Activated CD4-positive, alpha-beta memory T cell treated with anti-CD3 and anti-CD28 coated beads, Interleukin-2, amount 10 ng/mL, durations not matched to agents 7 days and 5 days (primary cell): ENCODE measurements around the gene NOP10. TPM values are rescaled to one million over a fixed set of nuclear protein-coding genes. Genes with fewer than 3 reads are reported as not detected.

Experiments
- CTCF ChIA-PET: fragments of 350-600 bp; sonication (Branson Sonifier 250); formaldehyde crosslinking; loops from one replicate; lab custom pipeline; 2021; ENCODE audit warnings: antibody characterized with exemption, inconsistent platforms; lab: Charles Lee
- POLR2A ChIA-PET: fragments of 350-600 bp; sonication (Branson Sonifier 250); formaldehyde crosslinking; loops from one replicate; lab custom pipeline; 2021; ENCODE audit warnings: antibody characterized with exemption; lab: Charles Lee
- DNase-seq: peaks from one replicate; pipeline ENCODE4 v3.0.0-alpha.2; 2020
- H3K27ac Mint-ChIP-seq: one replicate; pipeline ENCODE4 v1.8.0; 2021; ENCODE audit warnings: mild to moderate bottlenecking, mixed read lengths
- H3K27me3 Mint-ChIP-seq: one replicate; pipeline ENCODE4 v1.8.0; 2021; ENCODE audit warnings: mixed read lengths
- H3K36me3 Mint-ChIP-seq: one replicate; pipeline ENCODE4 v1.8.0; 2021; ENCODE audit warnings: low read depth, mixed read lengths
- H3K4me1 Mint-ChIP-seq: one replicate; pipeline ENCODE4 v1.8.0; 2021; ENCODE audit warnings: mixed read lengths
- H3K4me3 Mint-ChIP-seq: one replicate; pipeline ENCODE4 v1.8.0; 2021; ENCODE audit warnings: mild to moderate bottlenecking, mixed read lengths
- H3K9me3 Mint-ChIP-seq: one replicate; pipeline ENCODE4 v1.8.0; 2021; ENCODE audit warnings: mixed read lengths
- total RNA-seq, 2 experiments: library from RNA; stranded (reverse); gene quantifications; one replicate each; pipeline ENCODE4 v1.2.3, GENCODE V29; 2021

NOP10 gene
- total RNA-seq, 2 experiments from 2014 or later: 170 to 183 TPM

DNA sequence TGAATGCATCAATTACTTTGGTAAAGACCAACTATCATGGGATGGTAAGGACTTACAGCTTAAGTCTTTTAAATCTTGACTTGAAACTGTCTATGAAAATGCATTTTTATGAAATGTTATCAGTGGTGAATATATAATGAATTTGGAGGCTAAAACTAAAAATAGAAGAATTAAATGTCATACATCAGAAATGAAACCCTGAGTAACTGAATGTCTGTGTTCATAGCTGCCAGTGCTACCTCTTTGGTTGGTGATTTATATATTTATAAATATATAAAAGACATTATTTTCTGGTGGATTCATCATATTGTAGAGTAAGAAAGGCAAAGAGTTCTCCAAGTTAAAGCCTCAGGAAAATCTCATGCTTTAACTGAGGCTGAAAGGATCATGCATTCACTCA lies 17.6 kb downstream of the NOP10 start:
- CTCF ChIA-PET: interaction anchor here (0.8 to 1.9 kb wide), 2 partner anchors 42 to 83 kb away, joined by 3 to 5 read pairs; partner anchors contain the start of gene LPCAT4
- no peak overlapping the region for H3K4me3 Mint-ChIP-seq
- no peaks in the 10 kb centered on the region for H3K9me3 Mint-ChIP-seq
- POLR2A ChIA-PET: interaction anchor here (1.5 to 7.0 kb wide), 2 partner anchors 9 to 12 kb away, joined by 3 to 79 read pairs; partner anchors contain the start of gene SLC12A6
- peaks cover 38% of the 10 kb centered on the region for H3K4me1 Mint-ChIP-seq
- H3K27ac Mint-ChIP-seq: no peak overlapping the region
- no peak for DNase-seq
- H3K36me3 Mint-ChIP-seq: peaks cover 3% of the 10 kb centered on the region
- H3K27me3 Mint-ChIP-seq: no peaks in the 10 kb centered on the region

DNA sequence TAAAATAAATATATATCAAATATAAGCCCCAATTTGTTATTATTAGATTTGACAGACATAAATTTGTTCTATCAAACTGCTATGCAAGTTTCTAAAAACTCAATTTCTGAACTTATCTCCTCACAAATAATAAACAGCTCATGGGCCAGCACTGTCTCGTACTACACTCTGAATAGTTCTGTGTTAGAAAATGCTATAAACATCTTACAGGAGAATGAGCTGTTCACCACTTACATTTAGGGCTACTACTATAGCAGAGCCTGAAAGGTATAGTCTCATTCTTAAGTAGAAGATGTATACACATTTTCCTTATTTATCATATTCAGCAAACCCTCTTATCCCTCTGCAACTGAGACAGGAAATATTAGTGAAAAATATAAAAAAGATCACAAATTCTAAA lies 18.0 kb downstream of the NOP10 start:
- no peaks in the 10 kb centered on the region for H3K27me3 Mint-ChIP-seq
- ChIA-PET POLR2A (interaction anchor here (1.5 to 7.0 kb wide), 2 partner anchors 8 to 12 kb away, joined by 3 to 79 read pairs; partner anchors contain the start of gene SLC12A6), CTCF (interaction anchor here (1.9 kb wide), 1 partner anchor 43 kb away, joined by 5 read pairs; the partner anchor contains the start of gene LPCAT4)
- peaks cover 38% of the 10 kb centered on the region for H3K4me1 Mint-ChIP-seq
- H3K4me3 Mint-ChIP-seq: no peak overlapping the region
- peaks cover 6% of the 10 kb centered on the region for H3K36me3 Mint-ChIP-seq
- H3K27ac Mint-ChIP-seq: no peak overlapping the region
- DNase-seq: no peak
- H3K9me3 Mint-ChIP-seq: no peaks in the 10 kb centered on the region

DNA sequence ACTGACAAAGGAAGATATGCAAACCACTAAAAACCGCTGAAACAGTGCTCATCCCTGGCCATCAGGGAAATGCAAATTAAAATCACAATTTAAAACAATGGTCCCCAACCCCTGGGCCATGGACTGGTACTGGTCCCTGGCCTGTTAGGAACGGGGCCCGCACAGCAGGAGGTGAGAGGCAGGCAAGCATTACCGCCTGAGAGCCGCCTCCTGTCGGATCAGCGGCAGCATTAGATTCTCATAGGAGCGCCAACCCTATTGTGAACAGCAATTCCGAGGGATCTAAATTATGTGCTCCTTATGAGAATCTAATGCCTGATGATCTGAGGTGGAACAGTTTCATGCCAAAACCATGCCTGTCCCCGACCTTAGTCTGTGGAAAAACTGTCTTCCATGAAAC lies 19.7 kb downstream of the NOP10 start:
- Mint-ChIP-seq H3K27ac (no peak overlapping the region), H3K9me3 (no peaks in the 10 kb centered on the region), H3K4me1 (peaks cover 33% of the 10 kb centered on the region), H3K4me3 (no peak overlapping the region), H3K36me3 (peaks cover 6% of the 10 kb centered on the region), H3K27me3 (no peaks in the 10 kb centered on the region)
- ChIA-PET POLR2A (no interaction called here), CTCF (no interaction called here)
- DNase-seq: no peak

DNA sequence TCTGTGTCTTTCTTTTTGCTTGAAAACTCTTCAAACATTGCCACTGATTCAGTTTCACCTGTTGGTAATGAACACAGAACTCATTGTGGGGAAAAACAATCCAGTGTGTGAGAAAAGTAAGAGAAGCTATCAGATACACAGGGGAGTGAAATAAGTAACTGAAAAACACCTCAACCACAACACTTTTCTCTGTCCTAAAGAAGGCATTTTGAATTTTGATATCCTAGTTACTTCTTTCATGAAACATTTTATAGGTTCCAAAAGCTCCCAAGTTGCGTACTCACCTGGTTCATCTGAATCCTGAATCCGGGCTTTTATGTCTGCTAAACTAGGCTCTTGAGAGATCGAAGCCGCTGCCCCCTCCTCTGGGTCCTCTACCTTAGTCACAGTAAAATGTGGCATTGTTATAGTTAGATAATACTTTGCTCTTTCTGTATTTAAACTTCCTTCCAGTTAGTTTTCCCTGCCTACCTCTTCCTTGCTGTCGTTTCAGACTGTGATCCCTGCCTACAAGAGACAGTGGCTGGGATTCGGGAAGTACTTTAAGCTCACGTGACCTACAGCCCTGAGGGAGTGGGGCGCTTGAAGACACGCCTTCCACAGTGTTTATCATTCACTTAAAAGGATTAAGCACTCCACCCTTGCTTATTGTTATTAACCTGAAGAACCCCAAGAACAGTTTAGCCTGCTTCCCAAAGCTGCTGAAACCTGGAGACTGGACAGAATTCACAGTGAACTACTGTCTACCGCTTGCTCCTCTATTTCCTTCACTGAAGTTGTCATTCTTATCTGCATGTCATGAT lies 24.5 kb downstream of the NOP10 start:
- ChIA-PET POLR2A (interaction anchor here (1.0 to 2.8 kb wide), 7 partner anchors 11 to 217 kb away, joined by 3 to 25 read pairs (median 4); partner anchors contain the start of genes EMC7, KATNBL1, LPCAT4 and NOP10), CTCF (interaction anchor here (0.7 to 2.2 kb wide), 6 partner anchors 10 to 118 kb away, joined by 3 to 16 read pairs (median 4); partner anchors contain the start of genes NOP10 and NUTM1)
- no peaks in the 10 kb centered on the region for H3K9me3 Mint-ChIP-seq
- H3K27ac Mint-ChIP-seq: peak overlapping the region; percentile 60
- DNase-seq: no peak
- peaks cover 15% of the 10 kb centered on the region for H3K36me3 Mint-ChIP-seq
- peak overlapping the region; percentile 81 for H3K4me3 Mint-ChIP-seq
- peaks cover 26% of the 10 kb centered on the region for H3K4me1 Mint-ChIP-seq
- no peaks in the 10 kb centered on the region for H3K27me3 Mint-ChIP-seq

DNA sequence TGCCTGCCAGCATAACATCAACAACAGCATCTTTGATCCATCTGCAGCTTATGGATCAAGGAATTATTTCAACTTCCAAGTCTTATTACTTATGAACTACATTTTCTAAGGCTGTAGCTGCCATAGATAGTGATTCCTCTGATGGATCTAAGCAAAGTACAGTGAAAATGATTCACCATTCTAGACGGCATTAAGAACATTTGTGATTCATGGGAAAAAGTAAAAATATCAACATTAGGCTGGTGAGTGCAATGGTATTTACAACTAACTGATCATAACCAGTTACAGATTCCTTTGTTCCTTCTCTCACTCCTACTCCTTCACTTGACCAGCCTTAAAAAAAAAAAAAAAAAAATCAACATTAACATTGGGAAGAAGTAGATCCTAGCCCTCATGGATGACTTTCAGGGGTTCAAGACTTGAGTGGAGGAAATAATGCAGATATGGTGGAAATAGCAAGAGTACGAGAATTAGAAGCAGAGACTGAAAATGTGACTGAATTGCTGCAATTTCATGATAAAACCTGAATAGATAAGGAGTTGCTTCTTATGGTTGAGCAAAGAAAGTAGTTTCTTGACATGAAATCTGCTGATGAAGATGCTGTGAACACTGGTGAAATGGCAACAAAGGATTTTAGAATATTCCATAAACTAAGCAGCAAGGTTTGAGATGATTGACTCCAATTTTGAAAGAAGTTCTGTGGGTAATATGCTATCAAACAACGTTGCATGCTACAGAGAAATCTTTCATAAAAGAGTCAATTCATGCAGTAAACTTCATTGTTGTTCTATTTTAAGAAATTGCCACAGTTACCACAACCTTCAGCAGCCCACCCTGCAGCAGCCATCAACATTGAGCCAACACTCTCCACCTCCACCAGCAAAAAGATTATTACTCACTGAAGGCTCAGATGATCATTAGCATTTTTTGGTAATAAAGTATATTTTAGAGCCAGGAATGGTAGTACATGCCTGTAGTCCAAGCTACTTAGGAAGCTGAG lies 28.1 kb downstream of the NOP10 start:
- H3K27ac Mint-ChIP-seq: no peak overlapping the region
- no peaks in the 10 kb centered on the region for H3K9me3 Mint-ChIP-seq
- H3K27me3 Mint-ChIP-seq: no peaks in the 10 kb centered on the region
- no peak for DNase-seq
- H3K36me3 Mint-ChIP-seq: peaks cover 13% of the 10 kb centered on the region
- ChIA-PET POLR2A (interaction anchor here (1.7 to 2.0 kb wide), 2 partner anchors 22 to 23 kb away, joined by 4 to 6 read pairs; partner anchors contain the start of gene SLC12A6), CTCF (interaction anchor here (1.1 kb wide), 1 partner anchor 30 kb away, joined by 4 read pairs; no protein-coding TSS in a partner anchor)
- H3K4me1 Mint-ChIP-seq: peaks cover 22% of the 10 kb centered on the region
- H3K4me3 Mint-ChIP-seq: no peak overlapping the region

DNA sequence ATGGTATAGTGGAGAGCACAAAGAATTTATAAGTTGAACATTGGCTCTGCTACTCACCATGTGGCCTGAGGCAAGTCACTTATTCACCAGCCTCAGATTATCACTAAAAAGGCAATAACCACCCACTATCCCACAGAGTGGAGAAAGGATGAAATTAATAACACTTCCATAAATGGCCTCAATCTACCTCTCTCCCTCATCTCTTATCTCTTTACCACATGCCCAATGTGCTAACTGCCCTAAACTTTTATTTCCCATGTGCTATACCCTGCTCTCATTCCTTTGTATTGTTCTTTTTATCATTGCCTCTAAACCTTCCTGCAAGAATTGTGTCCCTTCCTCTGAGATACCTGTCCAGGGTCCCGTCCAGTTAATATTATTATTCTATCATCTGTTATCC lies 31.4 kb downstream of the NOP10 start:
- CTCF ChIA-PET: no interaction called here
- H3K9me3 Mint-ChIP-seq: no peaks in the 10 kb centered on the region
- DNase-seq: no peak
- no peak overlapping the region for H3K27ac Mint-ChIP-seq
- H3K36me3 Mint-ChIP-seq: peaks cover 16% of the 10 kb centered on the region
- peaks cover 9% of the 10 kb centered on the region for H3K4me1 Mint-ChIP-seq
- H3K27me3 Mint-ChIP-seq: no peaks in the 10 kb centered on the region
- no peak overlapping the region for H3K4me3 Mint-ChIP-seq
- POLR2A ChIA-PET: interaction anchor here (1.2 kb wide), 1 partner anchor 48 kb away, joined by 3 read pairs; no protein-coding TSS in a partner anchor

DNA sequence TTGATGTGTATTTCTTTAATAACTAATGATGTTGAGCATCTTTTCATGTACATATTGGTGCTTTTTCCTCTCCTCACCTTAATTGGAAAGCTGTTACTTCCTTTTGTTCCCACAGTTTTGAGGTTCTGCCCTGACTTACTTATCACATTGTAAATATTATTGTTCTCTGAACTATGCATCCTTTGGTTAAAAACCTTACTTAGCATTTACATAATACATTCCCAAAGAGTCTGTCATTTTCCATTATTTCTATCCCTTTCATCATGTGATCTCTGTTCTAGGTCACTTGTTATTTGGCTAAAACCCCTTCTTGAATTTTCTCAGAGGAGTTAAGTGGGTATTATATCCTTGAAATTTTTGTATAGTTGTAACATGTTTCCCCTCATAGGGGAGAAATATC lies 38.3 kb downstream of the NOP10 start:
- CTCF ChIA-PET: no interaction called here
- H3K27ac Mint-ChIP-seq: no peak overlapping the region
- DNase-seq: no peak

DNA sequence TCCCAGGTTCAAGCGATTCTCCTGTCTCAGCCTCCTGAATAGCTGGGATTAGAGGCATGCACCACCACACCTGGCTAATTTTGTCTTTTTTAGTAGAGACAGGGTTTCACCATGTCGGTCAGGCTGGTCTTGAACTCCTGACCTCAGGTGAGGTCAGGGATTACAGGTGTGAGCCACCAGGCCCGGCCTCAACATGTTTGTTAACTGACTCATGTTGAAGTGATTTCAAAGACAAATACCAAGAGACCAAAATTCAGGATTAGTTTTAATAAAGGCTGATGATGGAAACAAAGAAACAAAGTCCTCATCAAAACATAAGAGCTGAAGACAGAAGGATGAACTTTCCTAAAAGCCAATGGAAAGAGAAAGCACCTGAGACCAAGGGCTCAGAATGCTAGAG lies 41.9 kb downstream of the NOP10 start:
- DNase-seq: no peak
- no peaks in the 10 kb centered on the region for H3K27me3 Mint-ChIP-seq
- ChIA-PET CTCF (interaction anchor here (0.7 kb wide), 1 partner anchor 584 kb away, joined by 4 read pairs; no protein-coding TSS in a partner anchor), POLR2A (interaction anchor here (1.0 kb wide), 2 partner anchors 13 to 37 kb away, joined by 3 to 5 read pairs; no protein-coding TSS in a partner anchor)
- no peak overlapping the region for H3K27ac Mint-ChIP-seq
- H3K9me3 Mint-ChIP-seq: no peaks in the 10 kb centered on the region
- H3K36me3 Mint-ChIP-seq: no peaks in the 10 kb centered on the region
- H3K4me1 Mint-ChIP-seq: no peaks in the 10 kb centered on the region
- H3K4me3 Mint-ChIP-seq: no peak overlapping the region

More for the DNA sequence above, 38.3 kb downstream of the NOP10 start:
- peaks cover 3% of the 10 kb centered on the region for H3K36me3 Mint-ChIP-seq
- H3K4me1 Mint-ChIP-seq: peaks cover 5% of the 10 kb centered on the region
- H3K9me3 Mint-ChIP-seq: no peaks in the 10 kb centered on the region
- H3K27me3 Mint-ChIP-seq: no peaks in the 10 kb centered on the region
- no peak overlapping the region for H3K4me3 Mint-ChIP-seq
- POLR2A ChIA-PET: no interaction called here

DNA sequence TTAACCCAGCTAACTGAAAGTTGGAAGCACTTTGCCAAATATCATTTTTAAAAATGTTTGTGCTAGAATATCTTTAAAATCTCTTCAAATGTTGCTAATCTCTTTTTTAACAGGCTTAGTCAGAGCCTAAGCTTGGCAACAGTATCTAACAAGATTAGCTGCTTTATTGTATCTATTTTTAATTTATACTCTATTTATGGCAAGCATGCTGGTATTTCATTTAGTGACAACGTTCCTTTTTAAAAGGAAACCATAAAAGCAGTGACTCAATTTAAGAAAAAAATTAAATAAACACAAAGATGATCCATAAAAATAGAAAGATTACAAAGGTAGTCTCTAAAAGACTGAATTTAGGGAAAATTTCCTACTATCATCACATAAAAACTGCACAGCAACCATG lies 45.9 kb downstream of the NOP10 start:
- no peak overlapping the region for H3K27ac Mint-ChIP-seq
- no peaks in the 10 kb centered on the region for H3K27me3 Mint-ChIP-seq
- ChIA-PET POLR2A (no interaction called here), CTCF (interaction anchor here (1.4 kb wide), 1 partner anchor 21 kb away, joined by 3 read pairs; no protein-coding TSS in a partner anchor)
- no peaks in the 10 kb centered on the region for H3K9me3 Mint-ChIP-seq
- H3K36me3 Mint-ChIP-seq: peaks cover 4% of the 10 kb centered on the region
- DNase-seq: no peak
- H3K4me3 Mint-ChIP-seq: no peak overlapping the region
- no peaks in the 10 kb centered on the region for H3K4me1 Mint-ChIP-seq

DNA sequence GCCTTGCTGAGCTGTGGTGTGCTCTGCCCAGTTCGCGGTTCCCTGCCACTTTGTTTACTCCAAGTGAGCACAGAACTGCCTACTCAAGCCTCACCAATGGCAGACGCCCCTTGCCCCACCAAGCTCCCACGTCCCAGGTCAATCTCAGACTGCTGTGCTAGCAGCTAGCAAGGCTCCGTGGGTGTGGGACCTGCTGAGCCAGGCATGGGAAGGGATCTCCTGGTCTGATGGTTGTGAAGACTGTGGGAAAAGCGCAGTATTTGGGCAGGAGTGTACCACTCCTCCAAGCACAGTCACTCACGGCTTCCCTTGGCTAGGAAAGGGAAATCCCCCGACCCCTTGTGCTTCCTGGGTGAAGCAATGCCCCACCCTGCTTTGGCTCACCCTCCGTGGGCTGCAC lies 50.3 kb downstream of the NOP10 start:
- peaks cover 5% of the 10 kb centered on the region for H3K36me3 Mint-ChIP-seq
- no peaks in the 10 kb centered on the region for H3K4me1 Mint-ChIP-seq
- H3K9me3 Mint-ChIP-seq: no peaks in the 10 kb centered on the region
- H3K27me3 Mint-ChIP-seq: no peaks in the 10 kb centered on the region
- CTCF ChIA-PET: no interaction called here
- DNase-seq: no peak
- H3K27ac Mint-ChIP-seq: no peak overlapping the region
- H3K4me3 Mint-ChIP-seq: no peak overlapping the region
- POLR2A ChIA-PET: no interaction called here
